HL-60 (cell line): ENCODE data around the gene MICAL2.

ENCODE experiments used
- DNase-seq, 2 experiments: peaks; one replicate each; pipeline ENCODE4 v3.0.0-alpha.2; 2010 to 2020; ENCODE audit warnings: low read depth in 1 of 2, low spot score in 1 of 2
- H3K27ac ChIP-seq: fragments of 250-450 bp; sonication (Bioruptor Pico); replicated peaks from 2 replicates; pipeline ENCODE4 v1.5.1; 2020; ENCODE audit warnings: mild to moderate bottlenecking, moderate library complexity
- H3K27me3 ChIP-seq: fragments of 250-450 bp; sonication (Bioruptor Pico); 2 replicates; pipeline ENCODE4 v1.5.1; 2021; ENCODE audit warnings: mild to moderate bottlenecking, moderate library complexity; ENCODE audit not compliant: insufficient read depth, poor library complexity, severe bottlenecking
- H3K4me3 ChIP-seq: replicated peaks from 2 replicates; pipeline ENCODE4 v1.5.1; 2011; ENCODE audit warnings: mild to moderate bottlenecking, control low read depth, low read length; ENCODE audit not compliant: insufficient read depth
- CTCF ChIP-seq: IDR thresholded peaks from one replicate; pipeline ENCODE4 v1.5.1; 2011; ENCODE audit warnings: low read length, control low read depth, inconsistent platforms; ENCODE audit not compliant: insufficient read depth
- GABPA ChIP-seq: IDR thresholded peaks from 2 replicates; pipeline ENCODE4 v1.6.1; 2012; ENCODE audit warnings: low read depth
- POLR2AphosphoS5 ChIP-seq: IDR thresholded peaks from 2 replicates; pipeline ENCODE4 v1.6.1; 2012; ENCODE audit warnings: low read depth
- REST ChIP-seq: IDR thresholded peaks from 2 replicates; pipeline ENCODE4 v1.6.1; 2012; ENCODE audit warnings: low read depth; ENCODE audit not compliant: insufficient replicate concordance
- SPI1 ChIP-seq: IDR thresholded peaks from 2 replicates; pipeline ENCODE4 v1.6.1; 2012; ENCODE audit warnings: low read depth, mild to moderate bottlenecking, borderline replicate concordance

Gene MICAL2

GRCh38 chr11:12202661-12203310 lies 92.4 kb downstream of the MICAL2 start:
- Histone ChIP-seq H3K27me3 (no peaks in the 10 kb centered on the region), H3K27ac (no peak overlapping the region), H3K4me3 (no peak overlapping the region)
- TF ChIP-seq CTCF (no peak), REST (no peak), SPI1 (no peak), POLR2AphosphoS5 (no peak), GABPA (no peak)
- DNase-seq = no peak

- no peak for DNase-seq
- H3K4me3 ChIP-seq = no peak overlapping the region
- H3K27ac ChIP-seq = no peak overlapping the region
- no peak for TF ChIP-seq GABPA
- no peak for TF ChIP-seq REST
- no peak for TF ChIP-seq CTCF
- TF ChIP-seq SPI1 = no peak
- no peak for TF ChIP-seq POLR2AphosphoS5
- no peaks in the 10 kb centered on the region for H3K27me3 ChIP-seq
Measured at GRCh38 chr11:12204506-12204905, 94.1 kb downstream of the MICAL2 start.

GRCh38 chr11:12205330-12205729 lies 94.9 kb downstream of the MICAL2 start:
- Histone ChIP-seq H3K27me3 (no peaks in the 10 kb centered on the region), H3K4me3 (no peak overlapping the region), H3K27ac (no peak overlapping the region)
- TF ChIP-seq SPI1 = no peak
- no peak for TF ChIP-seq GABPA
- no peak for TF ChIP-seq REST
- TF ChIP-seq CTCF = no peak
- TF ChIP-seq POLR2AphosphoS5 = no peak
- no peak for DNase-seq
